ENCODE results near the gene MEIS1. TPM values are rescaled to one million over a fixed set of nuclear protein-coding genes. Genes with fewer than 3 reads are reported as not detected.

The MEIS1 gene
- polyA plus RNA-seq, 3 donors: 104 to 117 (median 113) TPM

GRCh38 chr2:66579186-66580126, 144.5 kb downstream of the MEIS1 start:
- DNase-seq: no peak

- DNase-seq: no peak
These were observed 145.5 kb downstream of the MEIS1 start for GRCh38 chr2:66580166-66581049.

GRCh38 chr2:66581339-66582103, 146.6 kb downstream of the MEIS1 start:
- no peak for DNase-seq

- no peak for DNase-seq
These were observed 147.4 kb downstream of the MEIS1 start for GRCh38 chr2:66582104-66582986.

- DNase-seq: no peak
These were observed 148.3 kb downstream of the MEIS1 start for GRCh38 chr2:66582987-66583880.

GRCh38 chr2:66583881-66584280, 149.0 kb downstream of the MEIS1 start:
- DNase-seq: no peak

- no peak for DNase-seq
These were observed 150.7 kb downstream of the MEIS1 start for GRCh38 chr2:66585587-66585986.

- DNase-seq: no peak
These were observed 152.3 kb downstream of the MEIS1 start for GRCh38 chr2:66587216-66587615.

GRCh38 chr2:66594001-66594400, 159.1 kb downstream of the MEIS1 start:
- no peak for DNase-seq

- no peak for DNase-seq
These were observed 160.6 kb downstream of the MEIS1 start for GRCh38 chr2:66595556-66595955.

- DNase-seq: peak; percentile 71
These were observed 161.3 kb downstream of the MEIS1 start for GRCh38 chr2:66596256-66596655.

GRCh38 chr2:66601624-66602023, 166.7 kb downstream of the MEIS1 start:
- DNase-seq: no peak

GRCh38 chr2:66602341-66602740, 167.4 kb downstream of the MEIS1 start:
- DNase-seq: no peak

GRCh38 chr2:66604326-66604725, 169.4 kb downstream of the MEIS1 start:
- peak; percentile 44 for DNase-seq

- no peak for DNase-seq
These were observed 170.1 kb downstream of the MEIS1 start for GRCh38 chr2:66604976-66605375.

GRCh38 chr2:66607152-66607551, 172.2 kb downstream of the MEIS1 start:
- no peak for DNase-seq
